GM19328 (cell line): ENCODE data around the gene TBC1D16.

ENCODE experiments used
- ATAC-seq: cut with Tn5 transposase; IDR thresholded peaks from one replicate; pipeline ENCODE4 v1.9.1; 2021; ENCODE audit warnings: mild to moderate bottlenecking, moderate library complexity; ENCODE audit not compliant: unreplicated experiment

The TBC1D16 gene, protein sequence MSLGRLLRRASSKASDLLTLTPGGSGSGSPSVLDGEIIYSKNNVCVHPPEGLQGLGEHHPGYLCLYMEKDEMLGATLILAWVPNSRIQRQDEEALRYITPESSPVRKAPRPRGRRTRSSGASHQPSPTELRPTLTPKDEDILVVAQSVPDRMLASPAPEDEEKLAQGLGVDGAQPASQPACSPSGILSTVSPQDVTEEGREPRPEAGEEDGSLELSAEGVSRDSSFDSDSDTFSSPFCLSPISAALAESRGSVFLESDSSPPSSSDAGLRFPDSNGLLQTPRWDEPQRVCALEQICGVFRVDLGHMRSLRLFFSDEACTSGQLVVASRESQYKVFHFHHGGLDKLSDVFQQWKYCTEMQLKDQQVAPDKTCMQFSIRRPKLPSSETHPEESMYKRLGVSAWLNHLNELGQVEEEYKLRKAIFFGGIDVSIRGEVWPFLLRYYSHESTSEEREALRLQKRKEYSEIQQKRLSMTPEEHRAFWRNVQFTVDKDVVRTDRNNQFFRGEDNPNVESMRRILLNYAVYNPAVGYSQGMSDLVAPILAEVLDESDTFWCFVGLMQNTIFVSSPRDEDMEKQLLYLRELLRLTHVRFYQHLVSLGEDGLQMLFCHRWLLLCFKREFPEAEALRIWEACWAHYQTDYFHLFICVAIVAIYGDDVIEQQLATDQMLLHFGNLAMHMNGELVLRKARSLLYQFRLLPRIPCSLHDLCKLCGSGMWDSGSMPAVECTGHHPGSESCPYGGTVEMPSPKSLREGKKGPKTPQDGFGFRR

DNA sequence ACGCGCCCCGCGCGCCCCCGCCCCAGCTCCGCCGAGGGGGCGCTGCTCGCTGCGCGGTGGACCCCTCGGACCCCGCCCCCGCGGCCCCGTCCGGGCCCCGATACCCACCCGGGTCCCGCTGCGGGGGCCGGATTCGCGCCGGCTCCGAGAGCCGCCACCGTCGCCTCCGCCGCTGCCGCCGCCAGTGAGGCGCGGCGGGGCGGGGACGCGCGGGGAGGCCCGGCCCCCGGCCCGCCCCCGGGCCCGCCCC lies at the start of gene TBC1D16:
TBC1D16 (minus strand) TSS at position 186 of the 250 bp plus-strand sequence. CDS start 22,325 bp downstream, outside the sequence.
- ATAC-seq: no peak

DNA sequence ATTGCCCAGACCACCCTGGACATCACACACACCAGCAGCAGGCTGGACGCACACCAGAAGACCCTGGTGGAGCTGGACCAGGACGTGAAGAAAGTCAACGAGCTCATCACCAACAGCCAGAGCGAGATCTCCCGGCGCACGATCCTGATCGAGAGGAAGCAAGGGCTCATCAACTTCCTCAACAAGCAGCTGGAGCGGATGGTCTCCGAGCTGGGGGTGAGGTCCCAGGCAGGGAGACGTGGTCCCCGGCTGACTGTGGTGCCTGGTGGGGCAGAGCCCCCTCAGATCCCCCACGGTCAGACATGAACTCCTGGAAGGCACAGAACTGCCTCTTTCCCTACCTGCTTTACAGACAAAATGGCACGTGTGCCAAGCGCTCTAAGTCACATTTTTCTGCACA lies 49.1 kb upstream of the TBC1D16 start:
- no peak for ATAC-seq

DNA sequence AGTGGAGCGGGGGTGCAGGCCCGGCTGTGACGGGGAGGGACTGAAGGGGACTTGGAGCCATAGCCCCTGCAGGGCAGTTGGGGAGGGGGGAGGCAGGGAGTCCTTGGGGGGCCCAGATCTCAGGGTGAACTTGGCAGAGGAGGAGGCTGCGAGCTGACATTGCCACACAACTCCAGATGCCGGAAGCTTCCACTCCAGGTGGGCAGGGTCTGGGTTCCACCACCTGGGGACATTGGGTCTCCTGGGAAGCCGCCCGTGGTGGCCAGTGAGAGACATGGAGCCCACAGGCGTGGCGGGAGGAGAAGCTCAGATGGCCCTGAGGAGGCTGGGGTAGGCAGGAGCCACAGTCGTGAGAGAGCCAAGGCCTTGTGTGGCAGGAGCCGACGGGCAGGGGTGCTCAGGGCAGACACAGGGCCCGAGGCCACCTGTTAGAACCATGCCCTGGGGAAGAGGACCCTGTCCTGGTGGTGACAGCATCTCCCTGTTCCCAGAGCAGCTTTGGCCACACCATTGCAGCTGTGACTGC lies 47.5 kb upstream of the TBC1D16 start:
- ATAC-seq: no peak

DNA sequence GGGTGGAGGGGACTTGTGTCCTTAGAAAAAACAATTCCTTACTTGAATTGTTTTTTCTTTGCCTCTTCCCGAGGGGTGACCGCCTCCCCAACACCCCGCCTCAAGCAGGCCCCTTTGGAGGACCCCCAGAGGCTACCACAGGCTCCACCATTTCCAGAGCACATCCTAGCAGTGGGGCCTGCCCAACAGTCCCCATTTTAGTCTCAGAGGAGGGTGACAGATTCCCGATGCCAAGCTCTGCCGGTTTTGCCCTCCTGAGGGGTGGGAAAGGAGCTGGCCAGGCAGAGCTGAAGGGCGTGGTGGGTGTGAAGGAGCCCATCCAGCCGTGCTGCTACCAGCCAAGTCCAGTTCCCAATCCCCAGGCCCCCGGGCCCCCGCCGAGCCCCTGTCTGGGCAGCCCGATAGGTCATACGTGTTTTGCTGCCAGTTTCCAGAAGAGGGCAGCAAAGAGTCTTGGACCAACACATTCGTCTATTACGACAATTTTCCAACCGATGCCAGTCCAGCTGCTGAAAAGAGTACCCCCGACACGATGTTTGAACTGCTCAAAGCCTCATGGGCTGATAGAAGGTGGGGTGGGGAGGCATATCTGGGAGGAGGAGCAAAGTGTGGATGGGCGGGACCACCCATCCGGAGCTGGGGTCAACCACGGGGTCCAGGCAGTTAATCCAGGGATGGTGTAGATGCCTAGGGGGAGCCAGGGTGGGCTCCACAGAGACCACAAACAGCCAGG lies 46.9 kb upstream of the TBC1D16 start:
- no peak for ATAC-seq

DNA sequence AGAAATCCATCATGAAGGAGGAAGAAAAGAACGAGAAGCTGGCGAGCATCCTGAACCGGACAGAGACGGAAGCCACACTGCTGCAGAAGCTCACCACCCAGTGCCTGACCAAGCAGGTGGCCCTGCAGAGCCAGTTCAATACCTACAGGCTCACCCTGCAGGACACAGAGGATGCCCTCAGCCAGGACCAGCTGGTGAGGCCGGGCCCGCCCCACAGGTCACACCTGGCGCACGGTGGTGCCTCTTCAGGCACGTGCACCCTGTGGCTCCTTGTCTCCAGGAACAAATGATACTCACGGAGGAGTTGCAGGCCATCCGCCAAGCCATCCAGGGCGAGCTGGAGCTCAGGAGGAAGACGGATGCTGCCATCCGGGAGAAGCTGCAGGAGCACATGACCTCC lies 45.9 kb upstream of the TBC1D16 start:
- ATAC-seq: no peak

DNA sequence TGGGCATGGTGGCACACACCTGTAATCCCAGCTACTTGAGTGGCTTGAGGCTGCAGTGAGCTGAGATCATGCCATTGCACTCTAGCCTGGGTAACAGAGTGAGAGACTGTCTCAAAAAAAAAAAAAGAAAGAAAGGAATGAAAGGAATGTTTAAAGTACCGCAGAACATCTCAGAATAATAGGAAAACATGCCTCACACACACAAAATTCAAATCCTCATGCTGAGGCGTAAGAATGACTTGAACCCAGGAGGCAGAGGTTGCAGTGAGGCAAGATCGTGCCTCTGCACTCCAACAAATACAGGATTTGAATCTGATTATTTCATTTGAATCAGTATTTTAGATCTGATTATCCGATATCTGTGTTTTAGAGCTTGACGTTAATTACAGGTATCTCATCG lies 44.4 kb upstream of the TBC1D16 start:
- no peak for ATAC-seq

DNA sequence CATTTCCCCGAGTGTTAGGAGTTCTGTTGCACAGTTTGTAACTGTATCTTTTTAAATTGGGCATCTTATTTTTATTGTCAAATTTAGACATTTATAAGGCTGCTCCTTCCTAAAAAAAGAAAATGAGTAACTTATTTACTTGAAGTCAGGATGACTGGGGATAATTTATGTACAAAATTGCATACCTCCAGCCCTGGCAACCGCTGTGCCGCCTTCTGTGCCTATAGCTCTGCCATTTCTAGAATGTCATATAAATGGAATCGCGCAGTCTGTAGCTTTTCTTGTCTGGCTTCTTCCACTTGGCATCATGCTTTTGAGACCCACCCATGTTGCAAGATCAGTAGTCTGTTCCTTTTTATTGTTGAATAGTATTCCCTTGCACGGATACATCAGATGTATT lies 36.7 kb upstream of the TBC1D16 start:
- ATAC-seq: no peak

DNA sequence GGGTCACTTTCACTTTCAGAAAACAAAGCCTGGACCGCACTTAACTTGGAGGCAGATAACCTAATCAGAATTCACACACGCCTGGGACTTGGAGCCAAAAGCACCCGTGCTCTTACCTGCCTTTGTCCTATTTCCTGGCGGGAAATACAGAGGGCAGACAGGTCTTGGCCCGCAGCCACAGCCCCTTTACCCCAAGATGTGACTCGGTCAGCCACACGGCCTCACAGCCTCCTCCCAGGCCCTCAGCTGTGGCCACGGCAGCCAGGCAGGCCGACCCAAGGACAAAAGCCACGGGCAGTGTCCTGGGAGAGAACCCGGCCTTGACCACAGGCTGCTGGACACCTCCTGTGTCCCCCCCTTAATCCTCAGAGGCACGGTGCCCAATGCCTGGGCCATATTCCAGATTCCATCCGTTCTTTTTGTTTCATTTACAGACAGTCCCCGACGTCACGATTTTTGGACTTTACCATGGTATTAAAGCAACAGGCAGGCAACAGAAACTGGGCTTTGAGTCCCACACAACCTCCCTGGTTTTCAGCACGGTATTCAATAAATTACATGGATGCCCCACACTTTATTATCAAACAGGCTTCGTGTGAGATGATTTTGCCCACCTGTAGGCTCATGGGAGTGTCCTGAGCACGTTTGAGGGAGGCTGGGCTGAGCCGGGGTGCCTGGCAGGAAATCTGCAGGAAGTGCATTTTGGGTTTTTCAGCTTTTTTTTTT lies 35.6 kb upstream of the TBC1D16 start:
- ATAC-seq: no peak

DNA sequence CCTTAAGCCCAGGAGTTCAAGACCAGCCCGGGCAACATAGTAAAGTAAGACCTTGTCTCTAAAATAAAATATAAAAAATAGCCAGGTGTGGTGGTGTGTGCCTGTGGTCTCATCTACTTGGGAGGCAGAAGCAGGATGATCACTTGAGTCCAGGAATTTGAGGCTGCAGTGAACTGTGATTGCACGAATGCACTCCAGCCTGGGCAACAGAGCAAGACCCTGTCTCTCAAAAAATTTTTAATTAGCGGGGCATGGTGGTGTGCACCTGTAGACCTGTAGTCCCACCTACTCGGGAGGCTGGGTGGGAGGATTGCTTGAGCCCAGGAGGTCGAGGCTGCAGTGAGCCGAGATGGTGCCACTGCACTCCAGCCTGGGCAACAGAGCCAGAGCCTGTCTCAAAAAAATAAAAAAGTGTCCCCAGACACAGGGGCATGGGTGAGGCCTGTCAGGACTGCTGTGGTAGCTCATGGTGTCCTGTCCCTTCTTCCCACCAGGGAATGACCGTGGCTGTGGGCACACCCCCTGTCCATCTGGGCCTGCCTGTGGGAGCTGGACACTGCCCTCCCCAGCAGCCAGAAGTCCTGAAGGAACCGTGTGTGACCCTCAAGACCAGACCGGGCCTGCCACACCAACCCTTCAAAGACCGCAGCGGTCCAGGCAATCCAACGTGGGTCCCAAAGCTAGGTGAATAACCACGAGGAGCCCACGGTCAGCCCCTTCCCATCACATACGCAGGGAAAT lies 34.9 kb upstream of the TBC1D16 start:
- ATAC-seq: no peak

DNA sequence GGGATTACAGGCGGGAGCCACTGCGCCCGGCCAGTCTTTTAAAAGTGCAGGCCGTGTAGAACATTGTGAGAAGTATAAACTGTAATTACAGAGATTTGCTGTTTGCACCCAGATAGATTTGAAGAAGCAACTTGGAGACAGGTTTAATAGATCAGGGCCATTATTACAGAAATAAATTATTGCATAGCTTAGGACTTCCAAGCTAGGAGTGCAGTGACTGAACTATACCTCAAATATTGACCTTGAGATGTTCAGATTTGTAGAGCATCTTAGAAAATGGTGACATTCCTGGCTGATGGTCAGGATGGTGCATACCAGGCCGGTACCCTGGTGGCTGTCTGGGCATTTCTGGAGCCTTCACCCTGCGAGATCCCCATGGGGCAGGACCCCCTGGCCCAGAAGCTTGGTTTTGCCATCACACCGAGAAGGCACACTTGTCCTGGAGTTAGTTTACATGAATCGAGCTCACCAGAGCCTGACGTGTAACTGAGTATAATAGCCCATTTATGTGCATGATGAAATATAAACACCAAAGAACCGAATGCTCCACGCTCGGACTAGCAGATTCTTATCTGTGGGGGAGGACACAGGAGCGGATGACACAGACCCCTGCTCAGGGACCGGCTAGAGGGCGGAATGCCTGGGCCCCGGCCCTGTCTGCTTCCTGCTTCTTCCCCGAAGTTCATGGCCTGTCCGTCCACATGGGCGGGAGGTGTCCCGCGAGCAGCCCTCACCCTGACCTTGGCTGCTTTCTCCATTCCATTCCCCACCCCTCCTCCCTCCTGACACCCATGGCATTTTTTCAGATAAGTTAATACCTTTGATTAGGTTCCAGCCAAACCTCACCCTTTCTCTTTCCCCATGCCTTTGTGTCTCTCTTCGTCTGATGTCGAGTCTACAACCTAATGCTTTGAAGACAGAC lies 32.9 kb upstream of the TBC1D16 start:
- no peak for ATAC-seq

DNA sequence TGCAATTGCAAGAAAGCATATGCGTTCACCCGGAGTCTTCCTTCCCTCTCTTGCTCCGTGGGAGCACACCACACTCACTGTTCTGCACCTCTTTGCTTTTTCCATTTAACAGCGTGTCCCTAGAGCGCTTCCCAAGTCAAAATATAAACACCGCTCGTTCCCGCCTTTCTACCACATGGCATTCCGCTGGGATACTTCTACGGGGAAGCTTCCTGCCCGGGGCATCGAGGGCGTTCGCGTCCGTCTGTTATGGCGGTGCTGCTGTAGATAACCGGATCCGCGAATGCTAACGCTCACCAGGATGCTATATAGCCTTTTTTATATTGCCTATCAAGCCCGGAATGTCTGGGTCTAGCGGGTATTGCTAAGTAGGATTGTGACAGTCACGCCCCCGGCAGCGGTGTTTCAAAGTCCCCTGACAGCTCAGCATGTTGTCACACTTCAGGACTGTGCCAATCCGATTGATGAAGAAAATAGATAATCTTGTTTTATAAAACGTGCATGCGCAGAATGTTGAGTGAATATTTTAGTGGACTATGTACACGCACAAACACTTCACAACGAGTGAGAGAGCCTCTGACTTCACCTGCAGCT lies 31.8 kb upstream of the TBC1D16 start:
- ATAC-seq: no peak

DNA sequence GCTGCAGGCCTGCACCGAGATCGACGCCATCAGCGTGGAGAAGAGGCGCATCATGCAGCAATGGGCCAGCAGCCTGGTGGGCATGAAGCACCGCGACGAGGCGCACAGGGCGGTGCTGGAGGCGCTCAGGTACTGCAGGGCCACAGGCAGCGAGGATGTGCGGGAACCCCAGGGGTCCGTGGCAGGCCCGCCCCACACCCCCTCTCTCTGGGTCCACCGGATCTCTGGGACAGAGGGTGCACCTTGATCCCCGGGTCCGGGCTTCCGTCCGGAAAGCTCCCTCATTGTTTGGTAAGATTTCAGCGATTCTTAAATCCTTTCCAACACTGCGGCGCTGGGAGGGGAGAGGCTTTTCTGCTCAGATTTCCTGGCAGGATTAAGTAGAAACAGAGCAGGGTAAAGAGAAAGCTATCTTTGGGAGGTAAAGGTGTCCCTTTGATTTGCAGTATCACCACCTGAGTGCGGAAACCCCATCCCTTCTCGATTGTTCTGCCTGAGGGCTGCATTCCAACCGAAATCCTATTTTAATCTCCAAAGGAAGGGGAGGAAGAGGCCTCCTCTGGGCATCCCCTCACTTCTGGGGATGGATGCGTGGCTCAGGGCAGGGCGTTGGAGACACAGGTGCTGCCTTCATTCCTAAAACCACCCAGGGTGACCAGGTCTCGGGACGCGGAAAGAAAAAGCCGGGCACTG lies 30.0 kb upstream of the TBC1D16 start:
- no peak for ATAC-seq

DNA sequence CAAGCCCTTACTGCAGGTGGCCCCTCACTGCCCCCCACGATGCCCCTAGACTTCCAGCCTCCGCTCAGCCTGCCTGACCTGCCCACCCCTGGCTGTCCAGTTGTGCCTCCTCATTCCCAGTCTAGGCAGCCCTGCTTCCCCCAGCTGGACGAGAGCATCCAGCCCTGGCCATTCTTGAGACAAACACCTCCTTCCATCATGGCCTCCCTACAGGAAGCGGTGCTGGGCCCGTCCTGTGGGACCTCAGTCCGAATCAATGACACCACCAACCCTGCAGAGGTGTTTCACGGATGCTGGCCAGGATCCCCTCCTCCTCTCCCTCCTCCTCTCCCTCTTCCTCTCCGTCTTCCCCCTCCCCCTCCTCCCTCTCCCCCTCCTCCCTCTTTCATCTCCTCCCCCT lies 29.0 kb upstream of the TBC1D16 start:
- no peak for ATAC-seq

DNA sequence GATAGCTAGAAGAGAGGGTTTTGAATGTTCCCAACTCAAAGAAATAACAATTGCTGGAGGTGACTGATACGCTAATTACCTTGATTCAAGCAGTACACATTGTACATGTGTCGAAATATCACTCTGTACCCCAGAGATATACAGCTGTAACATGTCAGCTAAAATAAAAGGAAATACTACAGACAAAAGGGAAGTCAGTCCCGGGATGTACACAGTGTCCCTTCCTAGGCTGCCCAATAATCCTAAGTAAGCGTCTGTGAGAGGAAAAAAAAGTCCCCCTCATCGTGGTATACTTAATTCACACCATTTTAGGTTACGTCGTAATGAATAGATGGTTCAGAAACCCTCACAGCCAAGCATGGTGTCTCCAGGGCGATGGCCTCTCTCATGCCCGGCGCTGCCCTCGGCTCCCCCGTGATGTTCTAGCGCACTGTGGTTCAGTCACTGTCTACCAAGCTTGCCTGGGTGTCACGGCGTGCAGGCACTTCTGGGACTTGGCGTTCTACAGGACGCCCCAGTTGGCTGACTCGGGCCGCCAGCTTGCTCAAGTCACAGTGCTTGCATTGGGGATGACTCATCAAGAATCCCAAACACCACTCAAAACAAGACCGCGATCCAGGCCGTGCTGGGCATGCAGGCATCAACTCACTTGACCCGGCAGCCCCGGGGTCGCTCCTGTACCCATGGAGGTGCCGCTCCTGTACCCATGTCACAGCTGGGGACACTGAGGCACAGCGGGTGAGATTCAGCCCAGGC lies 28.3 kb upstream of the TBC1D16 start:
- no peak for ATAC-seq

DNA sequence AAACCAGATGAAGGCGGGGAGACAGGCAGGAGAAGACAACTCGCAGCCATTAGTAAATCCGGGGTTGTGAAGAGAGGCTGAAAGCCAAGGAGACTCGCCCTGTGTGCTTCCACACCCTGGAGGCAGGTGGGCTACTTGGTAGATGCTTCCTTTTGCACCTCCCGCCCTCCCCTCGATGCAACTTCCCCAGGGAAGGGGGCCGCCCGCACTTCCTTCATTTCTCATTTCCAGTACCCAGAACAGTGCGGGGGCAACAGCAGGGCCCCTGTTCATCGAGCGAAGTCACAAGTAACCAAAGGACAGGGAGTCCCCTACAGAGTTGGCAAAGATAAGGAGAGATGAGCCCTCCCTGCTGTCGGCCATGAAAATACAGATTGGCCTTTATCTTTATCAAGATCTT lies 25.7 kb upstream of the TBC1D16 start:
- ATAC-seq: no peak

DNA sequence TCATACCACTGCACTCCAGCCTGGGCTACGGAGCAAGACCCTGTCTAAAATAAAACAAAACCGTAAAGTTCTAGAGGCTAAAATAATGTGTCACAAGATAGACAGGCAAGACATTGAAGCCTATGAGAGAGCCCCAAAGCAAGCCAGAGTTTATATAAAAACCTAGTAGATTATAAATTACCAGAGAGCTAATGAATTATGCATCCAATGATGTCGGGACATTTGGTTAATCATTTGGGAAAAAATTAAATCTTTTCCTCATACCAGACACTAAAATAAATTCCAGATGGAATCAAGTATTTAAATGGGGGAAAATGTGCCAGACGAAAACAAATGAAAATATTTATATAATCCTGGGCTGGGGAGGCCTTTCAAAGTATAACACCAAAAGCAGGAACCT lies 25.0 kb upstream of the TBC1D16 start:
- ATAC-seq: no peak

DNA sequence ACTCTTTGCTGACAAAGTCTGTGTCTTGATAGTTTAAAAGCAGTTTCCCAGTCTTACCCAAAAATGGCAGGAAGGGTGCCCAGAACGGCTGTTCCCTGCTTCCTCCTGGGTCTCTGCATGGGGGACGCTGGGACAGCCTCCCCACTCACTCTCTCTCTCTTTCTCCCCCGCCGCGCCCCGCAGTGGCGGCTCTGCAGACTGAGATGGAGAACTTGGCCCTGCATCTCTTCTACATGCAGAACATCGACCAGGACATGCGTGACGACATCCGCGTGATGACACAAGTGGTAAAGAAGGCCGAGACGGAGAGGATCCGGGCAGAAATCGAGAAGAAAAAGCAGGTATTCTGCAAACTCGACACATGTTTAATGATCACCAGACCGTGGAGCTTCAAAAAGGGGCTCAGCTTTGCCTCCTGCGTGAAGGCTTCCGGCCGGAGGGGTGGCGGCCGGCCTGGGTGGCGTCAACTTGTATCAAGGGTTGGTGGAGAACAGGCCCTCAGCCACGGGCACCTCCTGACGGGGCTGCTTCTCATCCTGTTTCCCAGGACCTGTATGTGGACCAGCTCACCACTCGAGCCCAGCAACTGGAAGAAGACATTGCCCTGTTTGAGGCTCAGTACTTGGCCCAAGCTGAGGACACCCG lies 22.8 kb upstream of the TBC1D16 start:
- ATAC-seq: no peak
